WI38 (cell line): ENCODE results near the gene AMOTL1.
"Not testable (repeated sequence)": the region's sequence is repeated elsewhere in the genome, so short reads cannot be mapped to it uniquely, and the experiment has no call there.

Source experiments
- H3K4me3 ChIP-seq: 2 replicates; pipeline ENCODE4 v1.5.1; 2011; ENCODE audit warnings: low read depth, mild to moderate bottlenecking, control low read depth, low read length
- CTCF ChIP-seq: IDR thresholded peaks from 2 replicates; pipeline ENCODE4 v1.5.1; 2012; ENCODE audit warnings: low read depth, mild to moderate bottlenecking, control low read depth, low read length

The AMOTL1 gene

GRCh38 chr11:94801866-94802460, 33.8 kb downstream of the AMOTL1 start:
- no peak overlapping the region for H3K4me3 ChIP-seq
- TF ChIP-seq CTCF = no peak

GRCh38 chr11:94802501-94802900, 34.3 kb downstream of the AMOTL1 start:
- no peak for TF ChIP-seq CTCF
- no peak overlapping the region for H3K4me3 ChIP-seq

- H3K4me3 ChIP-seq = no peak overlapping the region
- TF ChIP-seq CTCF = no peak
Measured at GRCh38 chr11:94803491-94803890, 35.3 kb downstream of the AMOTL1 start.

- TF ChIP-seq CTCF = no peak
- H3K4me3 ChIP-seq = no peak overlapping the region
Measured at GRCh38 chr11:94804874-94805273, 36.7 kb downstream of the AMOTL1 start.

GRCh38 chr11:94806014-94806413, 37.9 kb downstream of the AMOTL1 start:
- TF ChIP-seq CTCF = no peak
- H3K4me3 ChIP-seq = no peak overlapping the region

- TF ChIP-seq CTCF = no peak
- no peak overlapping the region for H3K4me3 ChIP-seq
Measured at GRCh38 chr11:94806419-94806818, 38.3 kb downstream of the AMOTL1 start.

- no peak overlapping the region for H3K4me3 ChIP-seq
- TF ChIP-seq CTCF = no peak
Measured at GRCh38 chr11:94809251-94809650, 41.1 kb downstream of the AMOTL1 start.

GRCh38 chr11:94812724-94813720, 44.9 kb downstream of the AMOTL1 start:
- H3K4me3 ChIP-seq = not testable (repeated sequence)
